ENCODE measurements around the gene MUS81.

DNA sequence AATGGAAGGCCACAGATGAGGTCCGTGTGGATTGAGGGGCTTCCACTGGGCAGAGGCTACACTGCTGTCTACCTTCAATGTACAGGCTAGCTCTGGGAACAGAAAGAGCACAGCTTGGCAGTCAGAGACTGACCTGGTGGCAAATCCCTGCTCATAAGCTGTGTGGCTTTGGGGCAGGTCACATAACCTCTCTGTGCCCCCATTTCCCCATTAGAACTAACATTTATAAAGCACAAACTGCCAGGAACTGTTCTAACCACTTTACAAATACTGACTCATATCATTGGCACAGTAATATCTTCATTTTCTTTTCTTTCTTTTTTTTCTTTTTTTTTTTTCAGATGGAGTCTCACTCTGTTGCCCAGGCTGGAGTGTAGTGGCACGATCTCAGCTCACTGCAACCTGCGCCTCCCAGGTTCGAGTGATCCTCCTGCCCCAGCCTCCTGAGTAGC lies 36.8 kb downstream of the MUS81 start:
- TF ChIP-seq, protein P1, sequence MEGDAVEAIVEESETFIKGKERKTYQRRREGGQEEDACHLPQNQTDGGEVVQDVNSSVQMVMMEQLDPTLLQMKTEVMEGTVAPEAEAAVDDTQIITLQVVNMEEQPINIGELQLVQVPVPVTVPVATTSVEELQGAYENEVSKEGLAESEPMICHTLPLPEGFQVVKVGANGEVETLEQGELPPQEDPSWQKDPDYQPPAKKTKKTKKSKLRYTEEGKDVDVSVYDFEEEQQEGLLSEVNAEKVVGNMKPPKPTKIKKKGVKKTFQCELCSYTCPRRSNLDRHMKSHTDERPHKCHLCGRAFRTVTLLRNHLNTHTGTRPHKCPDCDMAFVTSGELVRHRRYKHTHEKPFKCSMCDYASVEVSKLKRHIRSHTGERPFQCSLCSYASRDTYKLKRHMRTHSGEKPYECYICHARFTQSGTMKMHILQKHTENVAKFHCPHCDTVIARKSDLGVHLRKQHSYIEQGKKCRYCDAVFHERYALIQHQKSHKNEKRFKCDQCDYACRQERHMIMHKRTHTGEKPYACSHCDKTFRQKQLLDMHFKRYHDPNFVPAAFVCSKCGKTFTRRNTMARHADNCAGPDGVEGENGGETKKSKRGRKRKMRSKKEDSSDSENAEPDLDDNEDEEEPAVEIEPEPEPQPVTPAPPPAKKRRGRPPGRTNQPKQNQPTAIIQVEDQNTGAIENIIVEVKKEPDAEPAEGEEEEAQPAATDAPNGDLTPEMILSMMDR (CRISPR knock-in tag; IDR thresholded peaks at IDR 0.05): no peak
- TF ChIP-seq, protein P2, sequence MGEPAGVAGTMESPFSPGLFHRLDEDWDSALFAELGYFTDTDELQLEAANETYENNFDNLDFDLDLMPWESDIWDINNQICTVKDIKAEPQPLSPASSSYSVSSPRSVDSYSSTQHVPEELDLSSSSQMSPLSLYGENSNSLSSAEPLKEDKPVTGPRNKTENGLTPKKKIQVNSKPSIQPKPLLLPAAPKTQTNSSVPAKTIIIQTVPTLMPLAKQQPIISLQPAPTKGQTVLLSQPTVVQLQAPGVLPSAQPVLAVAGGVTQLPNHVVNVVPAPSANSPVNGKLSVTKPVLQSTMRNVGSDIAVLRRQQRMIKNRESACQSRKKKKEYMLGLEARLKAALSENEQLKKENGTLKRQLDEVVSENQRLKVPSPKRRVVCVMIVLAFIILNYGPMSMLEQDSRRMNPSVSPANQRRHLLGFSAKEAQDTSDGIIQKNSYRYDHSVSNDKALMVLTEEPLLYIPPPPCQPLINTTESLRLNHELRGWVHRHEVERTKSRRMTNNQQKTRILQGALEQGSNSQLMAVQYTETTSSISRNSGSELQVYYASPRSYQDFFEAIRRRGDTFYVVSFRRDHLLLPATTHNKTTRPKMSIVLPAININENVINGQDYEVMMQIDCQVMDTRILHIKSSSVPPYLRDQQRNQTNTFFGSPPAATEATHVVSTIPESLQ (CRISPR knock-in tag; conservative IDR thresholded peaks at IDR 0.05): no peak
- TF ChIP-seq, protein P3, sequence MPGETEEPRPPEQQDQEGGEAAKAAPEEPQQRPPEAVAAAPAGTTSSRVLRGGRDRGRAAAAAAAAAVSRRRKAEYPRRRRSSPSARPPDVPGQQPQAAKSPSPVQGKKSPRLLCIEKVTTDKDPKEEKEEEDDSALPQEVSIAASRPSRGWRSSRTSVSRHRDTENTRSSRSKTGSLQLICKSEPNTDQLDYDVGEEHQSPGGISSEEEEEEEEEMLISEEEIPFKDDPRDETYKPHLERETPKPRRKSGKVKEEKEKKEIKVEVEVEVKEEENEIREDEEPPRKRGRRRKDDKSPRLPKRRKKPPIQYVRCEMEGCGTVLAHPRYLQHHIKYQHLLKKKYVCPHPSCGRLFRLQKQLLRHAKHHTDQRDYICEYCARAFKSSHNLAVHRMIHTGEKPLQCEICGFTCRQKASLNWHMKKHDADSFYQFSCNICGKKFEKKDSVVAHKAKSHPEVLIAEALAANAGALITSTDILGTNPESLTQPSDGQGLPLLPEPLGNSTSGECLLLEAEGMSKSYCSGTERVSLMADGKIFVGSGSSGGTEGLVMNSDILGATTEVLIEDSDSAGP (CRISPR knock-in tag; IDR thresholded peaks at IDR 0.05; ENCODE audit: borderline replicate concordance): no peak
- TF ChIP-seq BRD4 (CRISPR knock-in tag; IDR thresholded peaks at IDR 0.05): no peak
- no peak for TF ChIP-seq ZNF430 (CRISPR knock-in tag; IDR thresholded peaks at IDR 0.05)
- TF ChIP-seq EZH2 (conservative IDR thresholded peaks at IDR 0.05; ENCODE audit: low read depth, low read length): no peak
- no peak for TF ChIP-seq GTF2F1 (IDR thresholded peaks at IDR 0.05; ENCODE audit: low read length)
- TF ChIP-seq, protein P4, sequence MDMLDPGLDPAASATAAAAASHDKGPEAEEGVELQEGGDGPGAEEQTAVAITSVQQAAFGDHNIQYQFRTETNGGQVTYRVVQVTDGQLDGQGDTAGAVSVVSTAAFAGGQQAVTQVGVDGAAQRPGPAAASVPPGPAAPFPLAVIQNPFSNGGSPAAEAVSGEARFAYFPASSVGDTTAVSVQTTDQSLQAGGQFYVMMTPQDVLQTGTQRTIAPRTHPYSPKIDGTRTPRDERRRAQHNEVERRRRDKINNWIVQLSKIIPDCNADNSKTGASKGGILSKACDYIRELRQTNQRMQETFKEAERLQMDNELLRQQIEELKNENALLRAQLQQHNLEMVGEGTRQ (IDR thresholded peaks at IDR 0.05; ENCODE audit: low read depth, low read length): no peak
- TF ChIP-seq, protein P4 (CRISPR knock-in tag; IDR thresholded peaks at IDR 0.05; ENCODE audit: borderline replicate concordance): no peak
- no peak for TF ChIP-seq POLR2A (IDR thresholded peaks at IDR 0.05; ENCODE audit: insufficient read depth in 1 of 2, low read depth in 2 of 2, low read length in 2 of 2)
- no peak for TF ChIP-seq RFX5 (IDR thresholded peaks at IDR 0.05; ENCODE audit: low read depth, low read length)
- TF ChIP-seq ZNF577 (CRISPR knock-in tag; IDR thresholded peaks at IDR 0.05; ENCODE audit: borderline replicate concordance, low read depth): no peak
- no peak for TF ChIP-seq JUNB (CRISPR knock-in tag; IDR thresholded peaks at IDR 0.05; ENCODE audit: borderline replicate concordance)
- no peak for TF ChIP-seq MTA3 (CRISPR knock-in tag; IDR thresholded peaks at IDR 0.05)
- no peak for TF ChIP-seq KLF13 (CRISPR knock-in tag; IDR thresholded peaks at IDR 0.05)

Measured in HepG2 (cell line).